DOHH2 (cell line): Measurements from ENCODE around the gene FTO.

ENCODE experiments used
- H3F3A ChIP-seq: fragments of 200-600 bp; sonication (generic), shearing (Covaris generic); 2 replicates; pipeline ENCODE4 v1.6.0; 2016; ENCODE audit warnings: antibody characterized with exemption, mild to moderate bottlenecking; ENCODE audit not compliant: control insufficient read depth, insufficient read depth
- H3K27ac ChIP-seq: fragments of 200-600 bp; sonication (generic); 2 replicates; pipeline ENCODE4 v1.5.1; 2014; ENCODE audit warnings: low read depth, mild to moderate bottlenecking, low read length, moderate library complexity
- H3K27me3 ChIP-seq: fragments of 200-600 bp; sonication (generic); 2 replicates; pipeline ENCODE4 v1.6.1; 2014; ENCODE audit warnings: mild to moderate bottlenecking, low read length, mixed read lengths; ENCODE audit not compliant: control insufficient read depth
- H3K36me3 ChIP-seq: fragments of 200-600 bp; sonication (generic); 2 replicates; pipeline ENCODE4 v1.6.1; 2014; ENCODE audit warnings: mild to moderate bottlenecking, low read length, moderate library complexity, mixed read lengths; ENCODE audit not compliant: control insufficient read depth
- H3K4me1 ChIP-seq: fragments of 200-600 bp; sonication (generic); 2 replicates; pipeline ENCODE4 v1.6.1; 2014; ENCODE audit warnings: mild to moderate bottlenecking, low read length, mixed read lengths; ENCODE audit not compliant: control insufficient read depth
- H3K4me2 ChIP-seq: fragments of 200-600 bp; sonication (generic); 2 replicates; pipeline ENCODE4 v1.6.0; 2014; ENCODE audit warnings: mild to moderate bottlenecking, low read length, moderate library complexity
- H3K4me3 ChIP-seq: fragments of 200-600 bp; sonication (generic); 2 replicates; pipeline ENCODE4 v1.5.1; 2014; ENCODE audit warnings: mild to moderate bottlenecking, low read length, mixed read lengths
- H3K79me2 ChIP-seq: fragments of 200-600 bp; sonication (generic); 2 replicates; pipeline ENCODE4 v1.6.1; 2014; ENCODE audit warnings: mild to moderate bottlenecking, low read length, mixed read lengths; ENCODE audit not compliant: control insufficient read depth
- H3K9me2 ChIP-seq: fragments of 200-600 bp; sonication (generic); replicated peaks from 2 replicates; pipeline ENCODE4 v1.6.1; 2014; ENCODE audit warnings: mild to moderate bottlenecking, low read length, mixed read lengths; ENCODE audit not compliant: control insufficient read depth
- H3K9me3 ChIP-seq: fragments of 200-600 bp; sonication (generic); 2 replicates; pipeline ENCODE4 v1.6.1; 2014; ENCODE audit warnings: antibody characterized with exemption, low read length, mixed read lengths; ENCODE audit not compliant: control insufficient read depth, insufficient read depth
- H4K20me1 ChIP-seq: fragments of 200-600 bp; sonication (generic); 2 replicates; pipeline ENCODE4 v1.6.0; 2014; ENCODE audit warnings: low read depth, mild to moderate bottlenecking, antibody characterized with exemption, low read length, moderate library complexity; ENCODE audit not compliant: control insufficient read depth, insufficient read depth
- EZH2phosphoT487 ChIP-seq: fragments of 200-600 bp; sonication (generic); IDR thresholded peaks from 2 replicates; pipeline ENCODE4 v1.6.1; 2017; ENCODE audit warnings: borderline replicate concordance, mild to moderate bottlenecking, antibody characterized with exemption, low read length, moderate library complexity, mixed read lengths
- TF ChIP-seq, protein P1 (sequence below): fragments of 200-600 bp; sonication (generic); IDR thresholded peaks from one replicate; pipeline ENCODE4 v1.5.1; 2014; ENCODE audit warnings: antibody characterized with exemption, mild to moderate bottlenecking, low read depth, low read length; ENCODE audit not compliant: poor library complexity, severe bottlenecking

Gene FTO

GRCh38 chr16:53872248-53873221 is 168.6 kb downstream of the FTO start:
- Histone ChIP-seq H3K79me2 (no peaks in the 10 kb centered on the region), H3K4me1 (no peaks in the 10 kb centered on the region), H3K9me3 (no peaks in the 10 kb centered on the region), H4K20me1 (no peaks in the 10 kb centered on the region), H3K36me3 (no peaks in the 10 kb centered on the region), H3K27ac (no peak overlapping the region), H3K9me2 (no peaks in the 10 kb centered on the region), H3K4me2 (no peak overlapping the region), H3K27me3 (no peaks in the 10 kb centered on the region), H3K4me3 (no peak overlapping the region), H3F3A (no peaks in the 10 kb centered on the region)
- TF ChIP-seq, protein P1, sequence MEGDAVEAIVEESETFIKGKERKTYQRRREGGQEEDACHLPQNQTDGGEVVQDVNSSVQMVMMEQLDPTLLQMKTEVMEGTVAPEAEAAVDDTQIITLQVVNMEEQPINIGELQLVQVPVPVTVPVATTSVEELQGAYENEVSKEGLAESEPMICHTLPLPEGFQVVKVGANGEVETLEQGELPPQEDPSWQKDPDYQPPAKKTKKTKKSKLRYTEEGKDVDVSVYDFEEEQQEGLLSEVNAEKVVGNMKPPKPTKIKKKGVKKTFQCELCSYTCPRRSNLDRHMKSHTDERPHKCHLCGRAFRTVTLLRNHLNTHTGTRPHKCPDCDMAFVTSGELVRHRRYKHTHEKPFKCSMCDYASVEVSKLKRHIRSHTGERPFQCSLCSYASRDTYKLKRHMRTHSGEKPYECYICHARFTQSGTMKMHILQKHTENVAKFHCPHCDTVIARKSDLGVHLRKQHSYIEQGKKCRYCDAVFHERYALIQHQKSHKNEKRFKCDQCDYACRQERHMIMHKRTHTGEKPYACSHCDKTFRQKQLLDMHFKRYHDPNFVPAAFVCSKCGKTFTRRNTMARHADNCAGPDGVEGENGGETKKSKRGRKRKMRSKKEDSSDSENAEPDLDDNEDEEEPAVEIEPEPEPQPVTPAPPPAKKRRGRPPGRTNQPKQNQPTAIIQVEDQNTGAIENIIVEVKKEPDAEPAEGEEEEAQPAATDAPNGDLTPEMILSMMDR: no peak
- TF ChIP-seq EZH2phosphoT487: no peak

DNA sequence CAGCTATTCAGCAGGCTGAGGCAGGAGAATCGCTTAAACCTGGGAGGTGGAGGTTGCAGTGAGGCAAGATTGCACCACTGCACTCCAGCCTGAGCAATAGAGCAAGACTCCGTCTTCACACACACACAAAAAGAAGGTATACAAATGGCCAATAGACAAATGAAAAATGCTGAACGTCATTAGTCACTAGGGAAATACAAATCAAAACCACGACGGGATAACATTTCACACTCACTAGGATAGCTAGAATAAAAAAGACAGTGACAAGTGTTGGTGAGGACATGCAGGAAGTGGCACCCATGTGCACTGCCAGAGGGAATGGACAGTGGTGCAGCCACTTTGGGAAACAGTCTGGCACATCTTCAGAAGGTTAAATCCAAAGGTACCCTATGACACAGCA is 172.9 kb downstream of the FTO start:
- no peak overlapping the region for H3K27ac ChIP-seq
- no peaks in the 10 kb centered on the region for H4K20me1 ChIP-seq
- H3K9me2 ChIP-seq: no peaks in the 10 kb centered on the region
- no peaks in the 10 kb centered on the region for H3K27me3 ChIP-seq
- H3K4me1 ChIP-seq: no peaks in the 10 kb centered on the region
- H3F3A ChIP-seq: no peaks in the 10 kb centered on the region
- no peaks in the 10 kb centered on the region for H3K9me3 ChIP-seq
- H3K4me2 ChIP-seq: no peak overlapping the region
- H3K4me3 ChIP-seq: no peak overlapping the region
- TF ChIP-seq, protein P1: no peak
- no peak for TF ChIP-seq EZH2phosphoT487
- H3K36me3 ChIP-seq: no peaks in the 10 kb centered on the region
- H3K79me2 ChIP-seq: no peaks in the 10 kb centered on the region

DNA sequence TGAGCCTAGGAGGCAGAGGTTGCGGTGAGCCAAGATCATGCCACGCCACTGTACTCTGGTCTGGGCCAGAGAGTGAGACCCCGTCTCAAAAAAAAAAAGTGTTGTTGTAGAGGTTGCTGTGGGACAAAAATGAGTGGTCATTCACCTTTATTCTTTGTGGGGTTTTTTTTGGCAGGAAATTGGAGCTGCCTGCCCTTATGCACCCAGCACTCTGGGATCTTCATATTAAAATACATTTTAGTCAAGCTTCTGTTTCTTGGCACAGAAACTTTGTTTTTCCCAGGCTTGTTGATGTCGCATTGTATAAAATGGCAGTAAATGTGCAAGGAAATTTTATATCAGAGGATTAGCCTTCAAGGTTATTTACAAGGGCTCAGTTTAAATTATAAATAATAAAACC is 174.3 kb downstream of the FTO start:
- Histone ChIP-seq H3K79me2 (no peaks in the 10 kb centered on the region), H3K36me3 (no peaks in the 10 kb centered on the region), H3K27me3 (no peaks in the 10 kb centered on the region), H3K9me2 (no peaks in the 10 kb centered on the region), H3F3A (no peaks in the 10 kb centered on the region), H3K4me2 (no peak overlapping the region), H3K4me1 (no peaks in the 10 kb centered on the region), H3K27ac (no peak overlapping the region), H4K20me1 (no peaks in the 10 kb centered on the region), H3K4me3 (no peak overlapping the region), H3K9me3 (no peaks in the 10 kb centered on the region)
- TF ChIP-seq, protein P1: no peak
- TF ChIP-seq EZH2phosphoT487: no peak
